Gastroesophageal sphincter (tissue), 4 donors: ENCODE data around the gene CRKL. TPM values are rescaled to one million over a fixed set of nuclear protein-coding genes. Genes with fewer than 3 reads are reported as not detected.

Experiments
- ATAC-seq: fragments of 150-250 bp; one replicate; pipeline ENCODE4 v1.9.1; 2016; ENCODE audit warnings: mild to moderate bottlenecking, moderate library complexity
- H3K27ac ChIP-seq, 4 donors: fragments of 200-600 bp; sonication (generic) in 3 of 4; 1 replicate in 3 of 4; 2 replicates in 1 of 4; pipeline ENCODE4 v1.5.1; 2016 to 2019
- H3K27me3 ChIP-seq: fragments of 200-600 bp; sonication (generic); one replicate; pipeline ENCODE4 v1.5.1; 2019
- H3K36me3 ChIP-seq, 2 donors: fragments of 200-600 bp; sonication (generic); one replicate each; pipeline ENCODE4 v1.5.1; 2019; ENCODE audit warnings: control low read depth in 1 of 2
- H3K4me1 ChIP-seq, 3 donors: fragments of 200-600 bp; sonication (generic); 1 replicate in 2 of 3; 2 replicates in 1 of 3; pipeline ENCODE4 v1.5.1; 2016 to 2019; ENCODE audit warnings: control low read depth in 2 of 3
- H3K4me3 ChIP-seq, 2 donors: fragments of 200-600 bp; sonication (generic); one replicate each; pipeline ENCODE4 v1.5.1; 2019; ENCODE audit warnings: mild to moderate bottlenecking in 1 of 2, moderate library complexity in 1 of 2
- H3K9me3 ChIP-seq, 3 donors: fragments of 200-600 bp; sonication (generic); one replicate each; pipeline ENCODE4 v1.5.1; 2017 to 2019; ENCODE audit warnings: control low read depth in 2 of 3
- CTCF ChIP-seq, 4 experiments: fragments of 200-600 bp in 2 of 4; fragments of 450-650 bp in 2 of 4; sonication (generic) in 1 of 4; IDR thresholded peaks; one replicate each; pipeline ENCODE4 v1.5.1; 2017 to 2019; ENCODE audit warnings: antibody characterized with exemption in 4 of 4, mild to moderate bottlenecking in 2 of 4, moderate library complexity in 2 of 4
- EP300 ChIP-seq: sonication (generic); formaldehyde crosslinking; IDR thresholded peaks from one replicate; pipeline ENCODE4 v1.6.1; 2017; ENCODE audit warnings: antibody characterized with exemption, mild to moderate bottlenecking
- POLR2A ChIP-seq, 2 donors: fragments of 450-650 bp; IDR thresholded peaks; one replicate each; pipeline ENCODE4 v1.6.1; 2017; ENCODE audit warnings: antibody characterized with exemption in 2 of 2, mild to moderate bottlenecking in 2 of 2, moderate library complexity in 1 of 2
- POLR2AphosphoS5 ChIP-seq: sonication (generic); formaldehyde crosslinking; IDR thresholded peaks from one replicate; pipeline ENCODE4 v1.6.1; 2017; ENCODE audit warnings: antibody characterized with exemption
- WGBS, 2 donors: methylation state at CpG; one replicate each; pipeline ENCODE4 v1.1.5; 2018; ENCODE audit warnings: low coverage in 1 of 2; 5-methylcytosine and 5-hydroxymethylcytosine counted together
- total RNA-seq, 4 donors: library from RNA; depleted of rRNA; stranded (reverse); fragments of >200 nt; gene quantifications; one replicate each; pipeline ENCODE4 v1.1.0, GENCODE V29; 2016

Gene CRKL
- total RNA-seq, 4 donors from 2014 or later = 42.5 to 55.8 (median 46.0) TPM

GRCh38 chr22:20992056-20992442 lies 74.8 kb downstream of the CRKL start:
- H3K9me3 ChIP-seq = no peaks in the 10 kb centered on the region

GRCh38 chr22:20992456-20993303 lies 75.5 kb downstream of the CRKL start:
- Histone ChIP-seq H3K9me3 (no peaks in the 10 kb centered on the region), H3K27me3 (no peaks in the 10 kb centered on the region), H3K36me3 (peaks cover 0 to 99% of the 10 kb centered on the region in 2 donors), H3K4me1 (no peaks in the 10 kb centered on the region), H3K27ac (no peak overlapping the region), H3K4me3 (no peak overlapping the region)
- 86 to 100% methylated on average over 1 to 5 of the region's 21 CpGs for WGBS, 2 donors
- TF ChIP-seq CTCF (IDR thresholded peaks at IDR 0.05) (no peak), EP300 (no peak), POLR2A (IDR thresholded peaks at IDR 0.05) (no peak), POLR2AphosphoS5 (no peak)
- no peak for ATAC-seq

More at GRCh38 chr22:20992056-20992442, 74.8 kb downstream of the CRKL start:
- no peak for ATAC-seq
- peaks cover 0 to 99% of the 10 kb centered on the region in 2 donors for H3K36me3 ChIP-seq
- H3K27me3 ChIP-seq = no peaks in the 10 kb centered on the region
- no peaks in the 10 kb centered on the region for H3K4me1 ChIP-seq
- 72% methylated on average over 3 of the region's 7 CpGs; no CpG with 5 or more reads in 1 of the 2 donors for WGBS, 2 donors
- TF ChIP-seq POLR2A (IDR thresholded peaks at IDR 0.05) (no peak), EP300 (no peak), POLR2AphosphoS5 (no peak), CTCF (IDR thresholded peaks at IDR 0.05) (no peak)
- H3K4me3 ChIP-seq = no peak overlapping the region
- H3K27ac ChIP-seq = no peak overlapping the region

GRCh38 chr22:20993304-20994127 lies 76.3 kb downstream of the CRKL start:
- peaks cover 0 to 99% of the 10 kb centered on the region in 2 donors for H3K36me3 ChIP-seq
- no peak overlapping the region for H3K4me3 ChIP-seq
- peaks cover 0 to 5% (median 0%) of the 10 kb centered on the region in 3 donors for H3K4me1 ChIP-seq
- no peak for ATAC-seq
- no peaks in the 10 kb centered on the region for H3K27me3 ChIP-seq
- no peak overlapping the region for H3K27ac ChIP-seq
- H3K9me3 ChIP-seq = no peaks in the 10 kb centered on the region
- TF ChIP-seq POLR2A (IDR thresholded peaks at IDR 0.05) (no peak), EP300 (no peak), POLR2AphosphoS5 (no peak), CTCF (IDR thresholded peaks at IDR 0.05) (no peak)
- 80% methylated on average over 1 of the region's 29 CpGs; no CpG with 5 or more reads in 1 of the 2 donors for WGBS, 2 donors

GRCh38 chr22:20994128-20994901 lies 77.1 kb downstream of the CRKL start:
- TF ChIP-seq POLR2A (IDR thresholded peaks at IDR 0.05) (no peak), POLR2AphosphoS5 (no peak)
- no CpG with 5 or more reads among the region's 30 CpGs for WGBS, 2 donors
- no peaks in the 10 kb centered on the region for H3K27me3 ChIP-seq
- ATAC-seq = no peak
- H3K4me3 ChIP-seq = no peak overlapping the region
- peaks cover 0 to 99% of the 10 kb centered on the region in 2 donors for H3K36me3 ChIP-seq
- H3K27ac ChIP-seq = no peak overlapping the region
- H3K4me1 ChIP-seq = peaks cover 0 to 13% (median 0%) of the 10 kb centered on the region in 3 donors
- H3K9me3 ChIP-seq = no peaks in the 10 kb centered on the region

- no CpG with 5 or more reads among the region's 10 CpGs for WGBS, 2 donors
- H3K27me3 ChIP-seq = no peaks in the 10 kb centered on the region
- peaks cover 0 to 99% of the 10 kb centered on the region in 2 donors for H3K36me3 ChIP-seq
- H3K4me3 ChIP-seq = no peak overlapping the region
- peaks cover 0 to 19% (median 5%) of the 10 kb centered on the region in 3 donors for H3K4me1 ChIP-seq
- no peaks in the 10 kb centered on the region for H3K9me3 ChIP-seq
- no peak for ATAC-seq
- TF ChIP-seq EP300 = no peak
- no peak for TF ChIP-seq CTCF (IDR thresholded peaks at IDR 0.05)
- TF ChIP-seq POLR2A (IDR thresholded peaks at IDR 0.05) = no peak
- no peak for TF ChIP-seq POLR2AphosphoS5
- no peak overlapping the region for H3K27ac ChIP-seq
Observed at GRCh38 chr22:20994902-20995241, 77.7 kb downstream of the CRKL start.
